GM12878 (cell line): ENCODE measurements around the gene CORO2B. TPM values are rescaled to one million over a fixed set of nuclear protein-coding genes. Genes with fewer than 3 reads are reported as not detected.

ENCODE experiments used
- ATAC-seq: fragments of 200-7000 bp; cut with Tn5 transposase; 3 replicates; pipeline ENCODE4 v1.9.1; 2020; ENCODE audit warnings: mild to moderate bottlenecking, moderate library complexity
- BruUV-seq: library from RNA; stranded (reverse); fragments of 400-500 nt; replicated peaks from 2 replicates; lab custom pipeline; 2021; lab: Mats Ljungman, UMichigan
- CTCF ChIA-PET: fragments of 300-600 bp; sonication (Branson Sonifier 250); formaldehyde crosslinking; extraction: SDS; loops from one replicate; lab custom pipeline; 2021; ENCODE audit warnings: inconsistent platforms; lab: Yijun Ruan, JAX
- POLR2A ChIA-PET: fragments of 350-600 bp; formaldehyde crosslinking; extraction: SDS; loops from one replicate; lab custom pipeline; 2021; ENCODE audit warnings: inconsistent platforms; lab: Charles Lee
- RAD21 ChIA-PET: fragments of 300-600 bp; sonication (Branson Sonifier 250); formaldehyde crosslinking; loops from one replicate; lab custom pipeline; 2023; ENCODE audit warnings: antibody characterized with exemption; ENCODE audit not compliant: unreplicated experiment; lab: Charles Lee
- SMC1A ChIA-PET: fragments of 300-600 bp; sonication (Branson Sonifier 250); formaldehyde crosslinking; loops from one replicate; lab custom pipeline; 2023; ENCODE audit not compliant: unreplicated experiment, uncharacterized antibody; lab: Charles Lee
- DNase-seq: peaks from one replicate; pipeline ENCODE4 v3.0.0-alpha.2; 2011; ENCODE audit warnings: low read depth, low spot score
- FAIRE-seq: peaks from 3 replicates; lab custom pipeline; 2011; peaks lifted over from hg19 to GRCh38; lab: Jason Lieb, UNC
- H2AFZ ChIP-seq: 2 replicates; pipeline ENCODE4 v1.6.0; 2011; ENCODE audit warnings: low read depth, low read length, control low read depth; ENCODE audit not compliant: control insufficient read depth
- H3K27ac ChIP-seq: 2 replicates; pipeline ENCODE4 v1.5.1; 2011; ENCODE audit warnings: control low read depth; ENCODE audit not compliant: control insufficient read depth, insufficient read depth
- H3K27me3 ChIP-seq, 2 experiments: replicated peaks in 1 of 2; 2 replicates each; pipeline versions ENCODE4 v1.6.0 to v1.6.1; 2011; ENCODE audit warnings: low read length in 1 of 2; ENCODE audit not compliant: control insufficient read depth in 2 of 2, insufficient read depth in 2 of 2
- H3K36me3 ChIP-seq, 2 experiments: 2 replicates each; pipeline ENCODE4 v1.5.1; 2011; ENCODE audit warnings: low read length in 1 of 2; ENCODE audit not compliant: control insufficient read depth in 2 of 2, insufficient read depth in 2 of 2
- H3K4me1 ChIP-seq: 2 replicates; pipeline ENCODE4 v1.6.1; 2011; ENCODE audit warnings: mild to moderate bottlenecking, low read length, moderate library complexity, mixed read lengths; ENCODE audit not compliant: control insufficient read depth, insufficient read depth
- H3K4me2 ChIP-seq: 2 replicates; pipeline ENCODE4 v1.6.0; 2011; ENCODE audit warnings: control low read depth; ENCODE audit not compliant: control insufficient read depth, insufficient read depth
- H3K4me3 ChIP-seq: fragments of 200-600 bp; sonication (generic); 2 replicates; pipeline ENCODE4 v1.5.1; 2016
- H3K79me2 ChIP-seq: 2 replicates; pipeline ENCODE4 v1.6.0; 2011; ENCODE audit warnings: low read length; ENCODE audit not compliant: control insufficient read depth, insufficient read depth
- H3K9ac ChIP-seq: 2 replicates; pipeline ENCODE4 v1.8.0; 2011; ENCODE audit warnings: low read length, control low read depth, mixed read lengths; ENCODE audit not compliant: control insufficient read depth, insufficient read depth
- H3K9me3 ChIP-seq: replicated peaks from 3 replicates; pipeline ENCODE4 v1.5.1; 2011; ENCODE audit warnings: mild to moderate bottlenecking, low read length; ENCODE audit not compliant: control insufficient read depth, insufficient read depth
- H4K20me1 ChIP-seq: 2 replicates; pipeline ENCODE4 v1.6.0; 2011; ENCODE audit not compliant: control insufficient read depth, insufficient read depth
- BMI1 ChIP-seq: fragments of 450-650 bp; IDR thresholded peaks from 2 replicates; pipeline ENCODE4 v1.6.1; 2016; ENCODE audit warnings: mild to moderate bottlenecking, moderate library complexity, borderline replicate concordance
- CHD2 ChIP-seq: IDR thresholded peaks from 2 replicates; pipeline ENCODE4 v1.6.1; 2011; ENCODE audit warnings: low read depth, low read length, improper control_type of control experiment, borderline replicate concordance
- CREM ChIP-seq: IDR thresholded peaks from 2 replicates; pipeline ENCODE4 v1.6.1; 2014; ENCODE audit warnings: antibody characterized with exemption, low read depth
- EED ChIP-seq: sonication (generic); IDR thresholded peaks from 2 replicates; pipeline ENCODE4 v1.6.1; 2016; ENCODE audit warnings: antibody characterized with exemption, low read depth
- EZH2 ChIP-seq: IDR thresholded peaks from 2 replicates; pipeline ENCODE4 v1.6.1; 2012; ENCODE audit warnings: low read depth, mild to moderate bottlenecking, control low read depth, inconsistent platforms, low read length, borderline replicate concordance; ENCODE audit not compliant: control insufficient read depth
- FOXK2 ChIP-seq: fragments of 450-650 bp; IDR thresholded peaks from 2 replicates; pipeline ENCODE4 v1.6.1; 2017; ENCODE audit warnings: mild to moderate bottlenecking, moderate library complexity
- FOXM1 ChIP-seq: IDR thresholded peaks from 2 replicates; pipeline ENCODE4 v1.6.1; 2012; ENCODE audit warnings: low read depth, mild to moderate bottlenecking, inconsistent platforms, low read length, moderate library complexity
- IKZF1 ChIP-seq: fragments of 450-650 bp; conservative IDR thresholded peaks from 2 replicates; pipeline ENCODE4 v1.6.1; 2017; ENCODE audit warnings: antibody characterized with exemption, mild to moderate bottlenecking
- LARP7 ChIP-seq: fragments of 450-650 bp; IDR thresholded peaks from 2 replicates; pipeline ENCODE4 v1.6.1; 2017; ENCODE audit warnings: mild to moderate bottlenecking
- SIN3A ChIP-seq: IDR thresholded peaks from 2 replicates; pipeline ENCODE4 v1.6.1; 2012; ENCODE audit warnings: low read depth, low read length, improper control_type of control experiment
- SPI1 ChIP-seq: IDR thresholded peaks from 2 replicates; pipeline ENCODE4 v1.6.1; 2011; ENCODE audit warnings: low read depth, mild to moderate bottlenecking, low read length, moderate library complexity, borderline replicate concordance; ENCODE audit not compliant: insufficient read depth
- TCF7 ChIP-seq: IDR thresholded peaks from 2 replicates; pipeline ENCODE4 v1.6.1; 2014; ENCODE audit warnings: antibody characterized with exemption, borderline replicate concordance
- ZBED1 ChIP-seq: IDR thresholded peaks from 2 replicates; pipeline ENCODE4 v1.6.1; 2016; ENCODE audit warnings: borderline replicate concordance
- ZNF622 ChIP-seq: fragments of 450-650 bp; IDR thresholded peaks from 2 replicates; pipeline ENCODE4 v1.6.1; 2017; ENCODE audit warnings: mild to moderate bottlenecking, inconsistent platforms
- WGBS: methylation state at CpG from one replicate; pipeline ENCODE4 v1.1.6; 2016; ENCODE audit warnings: low lambda C conversion rate; ENCODE audit not compliant: insufficient replicate concordance, insufficient coverage; ENCODE audit errors: missing lambda C conversion rate; 5-methylcytosine and 5-hydroxymethylcytosine counted together
- in situ Hi-C: fragments of 300-500 bp; cut with MboI; formaldehyde crosslinking; loops from 9 replicates; pipeline ENCODE4 v1.14.3; 2018; ENCODE audit warnings: mixed read lengths
- intact Hi-C: fragments of 100-400 bp; cut with micrococcal nuclease; formaldehyde crosslinking; loops from one replicate; pipeline ENCODE4 v1.14.2; 2022; ENCODE audit not compliant: unreplicated experiment
- polyA plus RNA-seq, 11 experiments: library from polyadenylated mRNA; depleted of rRNA in 4 of 11; unstranded in 6 of 11; stranded (reverse) in 5 of 11; fragments of >200 nt; fragmentation: Nextera tagmentation in 4 of 11; fragmentation: Illumina TruSeq in 1 of 11; extraction: Ambion mirVana in 4 of 11; extraction: Trizol in 1 of 11; gene quantifications; 1 replicate in 1 of 11; 2 replicates in 10 of 11; pipeline versions ENCODE4 v1.2.1 to v1.2.3, GENCODE V29; 2011 to 2016; ENCODE audit warnings: inconsistent platforms in 2 of 11, missing spikeins in 2 of 11, low read depth in 1 of 11
- total RNA-seq, 4 experiments: library from RNA; depleted of rRNA in 3 of 4; stranded (reverse); fragments of >200 nt in 3 of 4; fragmentation: Illumina TruSeq in 1 of 4; extraction: Trizol in 1 of 4; gene quantifications; 2 replicates each; pipeline versions ENCODE4 v1.2.1 to v1.2.3, GENCODE V29; 2013 to 2021
- TF ChIP-seq, protein P1 (sequence below): IDR thresholded peaks from 2 replicates; pipeline ENCODE4 v1.6.1; 2012; ENCODE audit warnings: improper control_type of control experiment, low read depth, low read length; ENCODE audit not compliant: insufficient replicate concordance
- TF ChIP-seq, protein P2 (sequence below): IDR thresholded peaks from 2 replicates; pipeline ENCODE4 v1.6.1; 2011; ENCODE audit warnings: low read depth, mild to moderate bottlenecking, low read length, moderate library complexity, borderline replicate concordance; ENCODE audit errors: extremely low read depth

Gene CORO2B
- total and polyA plus RNA-seq, 10 of the 15 experiments (the other 5 are each of a cell fraction or from before 2014, with no cell fraction given): 0.05 to 0.73 (median 0.13) TPM; not detected in 4

DNA sequence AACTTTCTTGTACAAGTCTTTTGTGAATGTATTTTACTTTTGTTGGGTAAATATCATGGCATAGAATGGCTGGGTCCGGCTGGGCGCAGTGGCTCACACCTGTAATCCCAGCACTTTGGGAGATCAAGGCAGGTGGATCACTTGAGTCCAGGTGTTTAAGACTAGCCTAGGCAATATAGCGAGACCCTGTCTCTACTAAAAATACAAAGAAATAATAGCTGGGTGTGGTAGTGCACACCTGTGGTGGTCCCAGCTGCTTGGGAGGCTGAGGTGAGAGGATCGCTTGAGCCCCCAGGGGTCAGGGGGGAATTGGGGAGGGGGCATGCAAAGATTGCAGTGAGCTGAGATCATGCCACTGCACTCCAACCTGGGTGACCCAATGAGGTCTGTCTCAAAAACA lies 189.0 kb downstream of the CORO2B start (continued):
- no peak for TF ChIP-seq FOXK2
- no peak for TF ChIP-seq EED

DNA sequence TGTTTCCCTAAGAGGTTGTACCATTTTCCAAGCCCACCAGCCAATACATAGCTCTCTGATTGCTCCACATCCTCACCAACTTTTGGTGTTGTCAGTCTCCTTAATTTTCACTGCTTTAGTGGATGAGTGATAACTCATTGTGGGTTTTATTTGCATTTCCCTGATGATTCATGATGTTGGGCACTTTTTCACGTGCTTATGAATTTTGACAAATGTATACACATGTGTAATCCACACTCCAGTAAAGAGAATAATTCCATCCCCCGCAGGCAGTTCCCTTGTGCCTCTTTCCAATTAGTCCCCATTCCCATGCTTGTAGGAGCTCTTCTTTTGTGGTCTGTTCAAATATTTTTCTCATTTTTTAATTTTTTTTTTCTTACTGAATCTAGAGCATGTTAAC lies 189.5 kb downstream of the CORO2B start:
- in situ Hi-C loops: no loop called here
- ChIA-PET POLR2A (no interaction called here), CTCF (no interaction called here), RAD21 (interaction anchor here (1.4 kb wide), 1 partner anchor 60 kb away, joined by 4 read pairs; no protein-coding TSS in a partner anchor), SMC1A (interaction anchor here (1.2 kb wide), 1 partner anchor 45 kb away, joined by 3 read pairs; no protein-coding TSS in a partner anchor)
- Histone ChIP-seq H2AFZ (no peak overlapping the region), H3K79me2 (no peaks in the 10 kb centered on the region), H3K9me3 (no peaks in the 10 kb centered on the region), H3K9ac (no peak overlapping the region), H4K20me1 (no peaks in the 10 kb centered on the region), H3K4me2 (no peak overlapping the region), H3K27ac (no peak overlapping the region), H3K4me3 (no peak overlapping the region), H3K27me3 (no peaks in the 10 kb centered on the region), H3K4me1 (no peaks in the 10 kb centered on the region), H3K36me3 (no peaks in the 10 kb centered on the region)
- no TSS peak for BruUV-seq
- intact Hi-C loops: no loop called here
- DNase-seq: no peak
- WGBS: 0% methylated on average over 2 of the region's 2 CpGs
- FAIRE-seq: no peak
- ATAC-seq: no peak
- TF ChIP-seq LARP7 (no peak), SIN3A (no peak), BMI1 (no peak), IKZF1 (no peak), TCF7 (no peak), CREM (no peak), ZBED1 (no peak), ZNF622 (no peak), CHD2 (no peak), EZH2 (no peak), SPI1 (no peak), FOXM1 (no peak)
- TF ChIP-seq, protein P1, sequence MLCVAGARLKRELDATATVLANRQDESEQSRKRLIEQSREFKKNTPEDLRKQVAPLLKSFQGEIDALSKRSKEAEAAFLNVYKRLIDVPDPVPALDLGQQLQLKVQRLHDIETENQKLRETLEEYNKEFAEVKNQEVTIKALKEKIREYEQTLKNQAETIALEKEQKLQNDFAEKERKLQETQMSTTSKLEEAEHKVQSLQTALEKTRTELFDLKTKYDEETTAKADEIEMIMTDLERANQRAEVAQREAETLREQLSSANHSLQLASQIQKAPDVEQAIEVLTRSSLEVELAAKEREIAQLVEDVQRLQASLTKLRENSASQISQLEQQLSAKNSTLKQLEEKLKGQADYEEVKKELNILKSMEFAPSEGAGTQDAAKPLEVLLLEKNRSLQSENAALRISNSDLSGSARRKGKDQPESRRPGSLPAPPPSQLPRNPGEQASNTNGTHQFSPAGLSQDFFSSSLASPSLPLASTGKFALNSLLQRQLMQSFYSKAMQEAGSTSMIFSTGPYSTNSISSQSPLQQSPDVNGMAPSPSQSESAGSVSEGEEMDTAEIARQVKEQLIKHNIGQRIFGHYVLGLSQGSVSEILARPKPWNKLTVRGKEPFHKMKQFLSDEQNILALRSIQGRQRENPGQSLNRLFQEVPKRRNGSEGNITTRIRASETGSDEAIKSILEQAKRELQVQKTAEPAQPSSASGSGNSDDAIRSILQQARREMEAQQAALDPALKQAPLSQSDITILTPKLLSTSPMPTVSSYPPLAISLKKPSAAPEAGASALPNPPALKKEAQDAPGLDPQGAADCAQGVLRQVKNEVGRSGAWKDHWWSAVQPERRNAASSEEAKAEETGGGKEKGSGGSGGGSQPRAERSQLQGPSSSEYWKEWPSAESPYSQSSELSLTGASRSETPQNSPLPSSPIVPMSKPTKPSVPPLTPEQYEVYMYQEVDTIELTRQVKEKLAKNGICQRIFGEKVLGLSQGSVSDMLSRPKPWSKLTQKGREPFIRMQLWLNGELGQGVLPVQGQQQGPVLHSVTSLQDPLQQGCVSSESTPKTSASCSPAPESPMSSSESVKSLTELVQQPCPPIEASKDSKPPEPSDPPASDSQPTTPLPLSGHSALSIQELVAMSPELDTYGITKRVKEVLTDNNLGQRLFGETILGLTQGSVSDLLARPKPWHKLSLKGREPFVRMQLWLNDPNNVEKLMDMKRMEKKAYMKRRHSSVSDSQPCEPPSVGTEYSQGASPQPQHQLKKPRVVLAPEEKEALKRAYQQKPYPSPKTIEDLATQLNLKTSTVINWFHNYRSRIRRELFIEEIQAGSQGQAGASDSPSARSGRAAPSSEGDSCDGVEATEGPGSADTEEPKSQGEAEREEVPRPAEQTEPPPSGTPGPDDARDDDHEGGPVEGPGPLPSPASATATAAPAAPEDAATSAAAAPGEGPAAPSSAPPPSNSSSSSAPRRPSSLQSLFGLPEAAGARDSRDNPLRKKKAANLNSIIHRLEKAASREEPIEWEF: no peak
- TF ChIP-seq, protein P2, sequence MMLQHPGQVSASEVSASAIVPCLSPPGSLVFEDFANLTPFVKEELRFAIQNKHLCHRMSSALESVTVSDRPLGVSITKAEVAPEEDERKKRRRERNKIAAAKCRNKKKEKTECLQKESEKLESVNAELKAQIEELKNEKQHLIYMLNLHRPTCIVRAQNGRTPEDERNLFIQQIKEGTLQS: no peak
